ENCODE measurements around the gene OTUD7B. TPM values are rescaled to one million over a fixed set of nuclear protein-coding genes. Genes with fewer than 3 reads are reported as not detected.

The OTUD7B gene
- total and polyA plus RNA-seq, 9 of the 15 experiments (the other 6 are each of a cell fraction or from before 2014, with no cell fraction given), result 0.96 to 18.8 (median 7.4) TPM

DNA sequence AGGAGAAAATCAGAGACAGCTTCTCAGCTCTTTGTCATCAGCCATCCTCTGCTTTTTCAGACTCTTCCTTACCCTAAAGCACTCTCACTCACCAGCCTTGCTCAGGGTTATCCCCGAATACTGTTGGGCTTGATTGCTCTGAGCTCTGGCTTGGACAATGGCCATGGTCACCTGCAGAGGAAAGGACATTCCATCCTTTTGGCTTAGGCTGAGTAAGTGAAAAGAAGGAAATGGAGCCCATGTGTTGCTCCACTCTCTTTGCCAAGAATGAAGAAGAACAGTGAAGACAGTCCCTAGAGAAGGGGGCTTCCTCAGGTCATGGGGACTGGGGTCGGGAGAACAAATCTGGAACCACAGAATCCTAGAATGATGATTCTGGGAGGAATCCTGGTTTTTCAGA is 76.2 kb downstream of the OTUD7B start:
- POLR2A ChIA-PET, result interaction anchor here (1.5 to 1.8 kb wide), 2 partner anchors 46 to 48 kb away, joined by 10 to 13 read pairs; a partner anchor contains a TSS
- H3K9me1 ChIP-seq (ENCODE audit: control insufficient read depth, insufficient read depth, low read length), result no peaks in the 10 kb centered on the region
- in situ Hi-C loops (cut with MboI), result no loop called here
- H3K27ac ChIP-seq (ENCODE audit: extremely low read depth, low read depth, low read length), result no peak overlapping the region
- H3K36me3 ChIP-seq (ENCODE audit: control insufficient read depth, insufficient read depth, low read length), result no peaks in the 10 kb centered on the region
- no peak overlapping the region for H3K4me3 ChIP-seq
- 24% methylated on average over 2 of the region's 2 CpGs for WGBS (ENCODE audit: insufficient coverage, low coverage, missing lambda C conversion rate)
- no peaks in the 10 kb centered on the region for H4K20me1 ChIP-seq (replicated peaks; ENCODE audit: control insufficient read depth, insufficient read depth, low read length)
- no peak overlapping the region for H2AFZ ChIP-seq (ENCODE audit: low read depth, low read length)
- no peak overlapping the region; a peak in 1 of 4 replicates for H3K9ac ChIP-seq (ENCODE audit: insufficient read depth in 1 of 2, low read depth in 2 of 2, low read length in 2 of 2)
- FAIRE-seq, result no peak
- H3K4me2 ChIP-seq (ENCODE audit: insufficient read depth, low read length), result no peak overlapping the region
- peaks cover 29 to 31% of the 10 kb centered on the region in 2 experiments for H3K4me1 ChIP-seq (replicated peaks in 1 of 2; ENCODE audit: control insufficient read depth in 2 of 2, insufficient read depth in 2 of 2, low read length in 2 of 2)
- ATAC-seq, result no peak
- H3K9me3 ChIP-seq (replicated peaks; ENCODE audit: control insufficient read depth, insufficient read depth, low read depth, low read length), result no peaks in the 10 kb centered on the region
- H3K79me2 ChIP-seq (ENCODE audit: control insufficient read depth, insufficient read depth, low read length), result no peaks in the 10 kb centered on the region
- no peak for TF ChIP-seq GATAD2A (IDR thresholded peaks at IDR 0.05)
- CTCF ChIA-PET (ENCODE audit: low intra/inter-chr PET ratio), result no interaction called here
- no TSS peak for BruUV-seq (replicated peaks)
- H3K27me3 ChIP-seq (ENCODE audit: control insufficient read depth in 2 of 2, insufficient read depth in 2 of 2, low read length in 2 of 2), result no peaks in the 10 kb centered on the region
- no peak for DNase-seq (ENCODE audit: extremely low read depth in 1 of 4, low spot score in 3 of 4)
- intact Hi-C loops (cut with micrococcal nuclease), result no loop called here

DNA sequence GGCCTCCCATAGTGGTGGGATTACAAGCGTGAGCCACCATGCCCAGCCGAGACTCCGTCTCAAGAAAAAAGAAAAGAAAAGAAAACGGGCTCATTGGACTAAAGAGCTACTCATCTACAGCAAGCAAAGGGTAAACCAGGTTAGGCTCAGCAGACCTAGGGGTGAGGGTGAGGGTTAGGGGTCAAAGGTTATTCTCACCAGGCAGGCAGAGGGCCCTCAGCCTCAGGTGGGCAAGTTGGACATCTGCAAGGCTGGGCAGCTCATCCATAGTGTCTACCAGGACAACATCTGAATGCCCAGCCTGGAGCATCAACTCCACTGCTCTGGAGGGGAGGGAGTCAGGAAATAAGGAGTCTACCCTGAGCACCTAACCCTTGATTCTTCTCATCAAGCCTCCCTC is 77.3 kb downstream of the OTUD7B start:
- Histone ChIP-seq H3K79me2 (ENCODE audit: control insufficient read depth, insufficient read depth, low read length) (peaks cover under 1% of the 10 kb centered on the region; the same call in 2 of the 3 replicates), H4K20me1 (replicated peaks; ENCODE audit: control insufficient read depth, insufficient read depth, low read length) (no peaks in the 10 kb centered on the region), H3K9me1 (ENCODE audit: control insufficient read depth, insufficient read depth, low read length) (no peaks in the 10 kb centered on the region), H3K27me3 (ENCODE audit: control insufficient read depth in 2 of 2, insufficient read depth in 2 of 2, low read length in 2 of 2) (no peaks in the 10 kb centered on the region), H2AFZ (ENCODE audit: low read depth, low read length) (no peak overlapping the region), H3K4me3 (no peak overlapping the region), H3K27ac (ENCODE audit: extremely low read depth, low read depth, low read length) (no peak overlapping the region), H3K4me1 (replicated peaks in 1 of 2; ENCODE audit: control insufficient read depth in 2 of 2, insufficient read depth in 2 of 2, low read length in 2 of 2) (peaks cover 26 to 36% of the 10 kb centered on the region in 2 experiments), H3K9me3 (replicated peaks; ENCODE audit: control insufficient read depth, insufficient read depth, low read depth, low read length) (no peaks in the 10 kb centered on the region), H3K9ac (ENCODE audit: insufficient read depth in 1 of 2, low read depth in 2 of 2, low read length in 2 of 2) (no peak overlapping the region), H3K4me2 (ENCODE audit: insufficient read depth, low read length) (no peak overlapping the region), H3K36me3 (ENCODE audit: control insufficient read depth, insufficient read depth, low read length) (no peaks in the 10 kb centered on the region)
- POLR2A ChIA-PET, result interaction anchor here (0.5 to 1.8 kb wide), 3 partner anchors 15 to 47 kb away, joined by 3 to 13 read pairs (median 10); a partner anchor contains a TSS
- peak; percentile 60; the same call in 1 of the 2 replicates for TF ChIP-seq NR2C1 (IDR thresholded peaks at IDR 0.05)
- TF ChIP-seq NR2C1 (tag; IDR thresholded peaks at IDR 0.05), result peak; percentile 59
- no peak for TF ChIP-seq HDGF (IDR thresholded peaks at IDR 0.05)
- no peak for FAIRE-seq
- CTCF ChIA-PET (ENCODE audit: low intra/inter-chr PET ratio), result no interaction called here
- intact Hi-C loops (cut with micrococcal nuclease), result no loop called here
- WGBS (ENCODE audit: insufficient coverage, low coverage, missing lambda C conversion rate), result 90% methylated on average over 3 of the region's 4 CpGs
- DNase-seq (ENCODE audit: extremely low read depth in 1 of 4, low spot score in 3 of 4), result no peak
- in situ Hi-C loops (cut with MboI), result no loop called here
- ATAC-seq, result no peak
- BruUV-seq (replicated peaks), result no TSS peak

Data from K562 (cell line).